GM21576 (cell line): Measurements from ENCODE around the gene NYNRIN.
"Not testable (repeated sequence)": the region's sequence is repeated elsewhere in the genome, so short reads cannot be mapped to it uniquely, and the experiment has no call there.

ENCODE experiments used
- ATAC-seq: cut with Tn5 transposase; IDR thresholded peaks from one replicate; pipeline ENCODE4 v1.9.1; 2021; ENCODE audit warnings: mild to moderate bottlenecking, moderate library complexity; ENCODE audit not compliant: unreplicated experiment

Gene NYNRIN

GRCh38 chr14:24398653-24399446, at the start of gene NYNRIN:
NYNRIN (plus strand) TSS chr14:24399003; CDS start chr14:24399247, 244 bp downstream.
- no peak for ATAC-seq

GRCh38 chr14:24349742-24350141, 49.1 kb upstream of the NYNRIN start:
- no peak for ATAC-seq

- ATAC-seq: no peak
Observed at GRCh38 chr14:24351517-24351916, 47.3 kb upstream of the NYNRIN start.

GRCh38 chr14:24353559-24354481, 45.0 kb upstream of the NYNRIN start:
- no peak for ATAC-seq

- not testable (repeated sequence) for ATAC-seq
Observed at GRCh38 chr14:24354482-24354825, 44.3 kb upstream of the NYNRIN start.

GRCh38 chr14:24355009-24355408, 43.8 kb upstream of the NYNRIN start:
- ATAC-seq: no peak

GRCh38 chr14:24356208-24356607, 42.6 kb upstream of the NYNRIN start:
- no peak for ATAC-seq

GRCh38 chr14:24360281-24360680, 38.5 kb upstream of the NYNRIN start:
- no peak for ATAC-seq

GRCh38 chr14:24361326-24361725, 37.5 kb upstream of the NYNRIN start:
- ATAC-seq: no peak

- no peak for ATAC-seq
Observed at GRCh38 chr14:24362241-24362960, 36.4 kb upstream of the NYNRIN start.

- no peak for ATAC-seq
Observed at GRCh38 chr14:24363401-24363800, 35.4 kb upstream of the NYNRIN start.

- ATAC-seq: no peak
Observed at GRCh38 chr14:24364841-24365240, 34.0 kb upstream of the NYNRIN start.

GRCh38 chr14:24365600-24366412, 33.0 kb upstream of the NYNRIN start:
- ATAC-seq: peak; percentile 37

GRCh38 chr14:24366413-24366720, 32.4 kb upstream of the NYNRIN start:
- ATAC-seq: no peak

- ATAC-seq: peak; percentile 58
Observed at GRCh38 chr14:24366721-24367513, 31.9 kb upstream of the NYNRIN start.

GRCh38 chr14:24367514-24368211, 31.1 kb upstream of the NYNRIN start, which contains the start of gene NFATC4:
NFATC4 (plus strand) TSS chr14:24368184; CDS start chr14:24368341, 157 bp downstream.
- ATAC-seq: no peak

GRCh38 chr14:24368212-24368561, 30.6 kb upstream of the NYNRIN start:
- no peak for ATAC-seq

GRCh38 chr14:24368562-24369252, 30.1 kb upstream of the NYNRIN start:
- ATAC-seq: no peak

- no peak for ATAC-seq
Observed at GRCh38 chr14:24369463-24369862, 29.3 kb upstream of the NYNRIN start.
